Left colon (tissue), 2 donors: ENCODE results near the gene PDE2A. TPM values are rescaled to one million over a fixed set of nuclear protein-coding genes. Genes with fewer than 3 reads are reported as not detected.

ENCODE experiments used
- ATAC-seq: fragments of 200-7000 bp; cut with Tn5 transposase; one replicate; pipeline ENCODE4 v1.9.1; 2020; ENCODE audit warnings: mild to moderate bottlenecking, moderate library complexity
- DNase-seq, 2 donors: peaks; one replicate each; pipeline ENCODE4 v3.0.0-alpha.2; 2020
- intact Hi-C, 2 donors: fragments of 100-400 bp; cut with DNase I in 1 of 2; cut with micrococcal nuclease in 1 of 2; formaldehyde crosslinking; loops; one replicate each; pipeline versions ENCODE4 v1.11.2 to v1.14.0; 2022; cut with DNase I, micrococcal nuclease
- total RNA-seq, 2 donors: library from RNA; stranded (reverse); fragmentation: NEBNext Ultra II Directional; extraction: Animal tissue kit (Norgen Biotek cat#: 25700); gene quantifications; one replicate each; pipeline ENCODE4 v1.2.1, GENCODE V29; 2021
- donor health status: DM: no; HTN: no; CAD: no.
- donor health status: DM: yes; HTN: yes; CAD: no.

Gene PDE2A
- total RNA-seq, 2 donors from 2014 or later, result 6.6 to 10.4 TPM

GRCh38 chr11:72687326-72687725 lies 13.1 kb upstream of the PDE2A start:
- DNase-seq (no peak), ATAC-seq (no peak)
- intact Hi-C loops, result loop anchor here in 1 of 2 donors (10.0 kb wide), 1 partner anchor 213 kb away; no protein-coding TSS in a partner anchor

GRCh38 chr11:72686639-72687220 lies 12.5 kb upstream of the PDE2A start:
- ATAC-seq (no peak), DNase-seq (no peak)
- intact Hi-C loops, result loop anchor here in 1 of 2 donors (10.0 kb wide), 1 partner anchor 212 kb away; no protein-coding TSS in a partner anchor

GRCh38 chr11:72685560-72686480 lies 11.6 kb upstream of the PDE2A start:
- peak in 1 of 2 donors; percentile 45 for DNase-seq
- intact Hi-C loops, result loop anchor here in 1 of 2 donors (10.0 kb wide), 1 partner anchor 211 kb away; no protein-coding TSS in a partner anchor
- no peak for ATAC-seq

GRCh38 chr11:72684236-72684912 lies 10.2 kb upstream of the PDE2A start:
- intact Hi-C loops, result loop anchor here in 1 of 2 donors (10.0 kb wide), 1 partner anchor 210 kb away; no protein-coding TSS in a partner anchor
- DNase-seq, result peak; percentile 45 to 63
- peak; percentile 68 for ATAC-seq

GRCh38 chr11:72683782-72684200 lies 9.6 kb upstream of the PDE2A start:
- intact Hi-C loops, result loop anchor here in 1 of 2 donors (10.0 kb wide), 1 partner anchor 209 kb away; no protein-coding TSS in a partner anchor
- DNase-seq, result peak in 1 of 2 donors; percentile 72
- ATAC-seq, result peak; percentile 62

- intact Hi-C loops, result loop anchor here in 1 of 2 donors (10.0 kb wide), 1 partner anchor 208 kb away; no protein-coding TSS in a partner anchor
- DNase-seq, result no peak
- no peak for ATAC-seq
These were observed 8.6 kb upstream of the PDE2A start for GRCh38 chr11:72682858-72683243.

- intact Hi-C loops, result loop anchor here in 1 of 2 donors (10.0 kb wide), 1 partner anchor 208 kb away; no protein-coding TSS in a partner anchor
- ATAC-seq (no peak), DNase-seq (no peak)
These were observed 8.1 kb upstream of the PDE2A start for GRCh38 chr11:72682238-72682857.

GRCh38 chr11:72681226-72682153 lies 7.3 kb upstream of the PDE2A start:
- DNase-seq (no peak), ATAC-seq (peak; percentile 10)
- intact Hi-C loops, result loop anchor here in 1 of 2 donors (10.0 kb wide), 1 partner anchor 207 kb away; no protein-coding TSS in a partner anchor

GRCh38 chr11:72680624-72681158 lies 6.5 kb upstream of the PDE2A start:
- ATAC-seq, result no peak
- DNase-seq, result no peak
- intact Hi-C loops, result loop anchor here in 1 of 2 donors (10.0 kb wide), 1 partner anchor 206 kb away; no protein-coding TSS in a partner anchor

GRCh38 chr11:72679869-72680268 lies 5.6 kb upstream of the PDE2A start:
- DNase-seq (no peak), ATAC-seq (no peak)
- intact Hi-C loops, result loop anchor here in 1 of 2 donors (10.0 kb wide), 1 partner anchor 205 kb away; no protein-coding TSS in a partner anchor

GRCh38 chr11:72678524-72678923 lies 4.3 kb upstream of the PDE2A start:
- no peak for ATAC-seq
- intact Hi-C loops, result no loop called here

GRCh38 chr11:72676861-72677341 lies 2.7 kb upstream of the PDE2A start:
- intact Hi-C loops, result no loop called here
- DNase-seq (peak in 1 of 2 donors; percentile 58), ATAC-seq (peak; percentile 60)

More at GRCh38 chr11:72678524-72678923, 4.3 kb upstream of the PDE2A start:
- DNase-seq, result no peak

GRCh38 chr11:72675221-72675620 lies 999 bp upstream of the PDE2A start:
- DNase-seq (no peak), ATAC-seq (no peak)
- intact Hi-C loops, result no loop called here

GRCh38 chr11:72673284-72673942 lies 809 bp downstream of the PDE2A start:
- intact Hi-C loops, result no loop called here
- ATAC-seq (no peak), DNase-seq (no peak)

GRCh38 chr11:72672597-72673238 lies 1.5 kb downstream of the PDE2A start:
- intact Hi-C loops, result no loop called here
- DNase-seq (no peak), ATAC-seq (no peak)
